ENCODE results near the gene DNAJC7. TPM values are rescaled to one million over a fixed set of nuclear protein-coding genes. Genes with fewer than 3 reads are reported as not detected.

The DNAJC7 gene, protein sequence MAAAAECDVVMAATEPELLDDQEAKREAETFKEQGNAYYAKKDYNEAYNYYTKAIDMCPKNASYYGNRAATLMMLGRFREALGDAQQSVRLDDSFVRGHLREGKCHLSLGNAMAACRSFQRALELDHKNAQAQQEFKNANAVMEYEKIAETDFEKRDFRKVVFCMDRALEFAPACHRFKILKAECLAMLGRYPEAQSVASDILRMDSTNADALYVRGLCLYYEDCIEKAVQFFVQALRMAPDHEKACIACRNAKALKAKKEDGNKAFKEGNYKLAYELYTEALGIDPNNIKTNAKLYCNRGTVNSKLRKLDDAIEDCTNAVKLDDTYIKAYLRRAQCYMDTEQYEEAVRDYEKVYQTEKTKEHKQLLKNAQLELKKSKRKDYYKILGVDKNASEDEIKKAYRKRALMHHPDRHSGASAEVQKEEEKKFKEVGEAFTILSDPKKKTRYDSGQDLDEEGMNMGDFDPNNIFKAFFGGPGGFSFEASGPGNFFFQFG
- 10 to 100 TPM; 43.1 to 51.1 (median 44.4) TPM for total RNA-seq

DNA sequence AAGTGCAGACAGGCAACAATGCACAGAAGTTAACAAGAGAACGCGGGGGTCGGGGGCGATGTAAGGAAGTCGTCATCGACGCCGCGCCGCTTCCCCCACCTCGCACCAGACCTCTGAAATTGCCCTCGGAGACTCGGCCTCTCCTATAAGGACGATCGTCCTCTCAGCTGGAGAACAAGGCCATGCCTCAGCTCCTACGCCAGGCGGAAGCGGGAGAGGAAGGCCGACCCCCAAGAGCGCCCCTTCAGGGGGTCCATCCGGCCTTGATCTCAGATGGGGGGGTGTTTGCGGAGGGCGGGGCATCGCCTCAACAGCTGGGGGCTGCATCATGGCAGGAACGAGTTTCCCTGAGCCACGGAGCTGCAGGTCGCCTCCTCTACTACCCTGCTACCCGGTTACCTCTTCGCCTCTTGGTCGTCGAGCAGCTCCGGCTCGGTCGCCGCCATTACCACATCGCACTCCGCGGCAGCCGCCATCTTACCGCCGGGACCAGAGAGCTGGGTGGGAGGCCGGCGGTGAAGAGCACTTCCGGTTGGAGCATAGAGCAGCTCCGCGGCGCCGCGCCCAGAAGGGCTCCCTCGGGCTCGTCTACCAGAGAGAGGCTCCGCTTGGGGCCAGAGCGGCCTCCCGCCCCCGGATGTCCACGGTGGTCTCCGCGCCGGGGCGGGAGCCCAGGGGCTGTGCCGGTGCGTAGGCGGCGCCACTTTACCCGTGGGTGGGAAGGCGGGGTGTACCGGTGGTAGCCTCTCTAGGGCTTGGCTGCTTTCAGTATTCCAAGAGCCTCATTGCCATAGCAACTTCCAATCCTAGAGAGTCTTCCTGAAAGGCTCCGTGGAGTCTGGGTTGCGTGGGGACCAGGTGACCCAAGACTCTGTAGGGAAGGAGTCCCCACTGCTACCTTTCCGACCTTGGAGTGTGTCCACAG, at the start of gene DNAJC7:
Gene DNAJC7 (minus strand): TSS at position 499 of the 925 bp plus-strand sequence. CDS start 23 bp downstream, at position 476.
- H3K27me3 ChIP-seq = no peaks in the 10 kb centered on the region
- H3K9me3 ChIP-seq = no peaks in the 10 kb centered on the region
- under 1% methylated on average over 61 of the region's 70 CpGs for WGBS
- TF ChIP-seq EP300 (IDR thresholded peaks at IDR 0.05) (no peak), POLR2A (IDR thresholded peaks at IDR 0.05; ENCODE audit: low read depth) (peak; percentile 42), POLR2AphosphoS5 (IDR thresholded peaks at IDR 0.05) (peak; percentile 84 to 86)
- TF ChIP-seq, protein P1, sequence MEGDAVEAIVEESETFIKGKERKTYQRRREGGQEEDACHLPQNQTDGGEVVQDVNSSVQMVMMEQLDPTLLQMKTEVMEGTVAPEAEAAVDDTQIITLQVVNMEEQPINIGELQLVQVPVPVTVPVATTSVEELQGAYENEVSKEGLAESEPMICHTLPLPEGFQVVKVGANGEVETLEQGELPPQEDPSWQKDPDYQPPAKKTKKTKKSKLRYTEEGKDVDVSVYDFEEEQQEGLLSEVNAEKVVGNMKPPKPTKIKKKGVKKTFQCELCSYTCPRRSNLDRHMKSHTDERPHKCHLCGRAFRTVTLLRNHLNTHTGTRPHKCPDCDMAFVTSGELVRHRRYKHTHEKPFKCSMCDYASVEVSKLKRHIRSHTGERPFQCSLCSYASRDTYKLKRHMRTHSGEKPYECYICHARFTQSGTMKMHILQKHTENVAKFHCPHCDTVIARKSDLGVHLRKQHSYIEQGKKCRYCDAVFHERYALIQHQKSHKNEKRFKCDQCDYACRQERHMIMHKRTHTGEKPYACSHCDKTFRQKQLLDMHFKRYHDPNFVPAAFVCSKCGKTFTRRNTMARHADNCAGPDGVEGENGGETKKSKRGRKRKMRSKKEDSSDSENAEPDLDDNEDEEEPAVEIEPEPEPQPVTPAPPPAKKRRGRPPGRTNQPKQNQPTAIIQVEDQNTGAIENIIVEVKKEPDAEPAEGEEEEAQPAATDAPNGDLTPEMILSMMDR (IDR thresholded peaks at IDR 0.05) = peak in 2 of 3 experiments; percentile 23 to 45
- peaks cover 55 to 81% (median 72%) of the 10 kb centered on the region in 4 donors for H3K4me1 ChIP-seq
- H3K36me3 ChIP-seq = peaks cover 2 to 9% (median 3%) of the 10 kb centered on the region in 4 donors
- peak; percentile 96 for DNase-seq (ENCODE audit: extremely low spot score)
- peak within 1 kb of the TSS; percentile 65 to 95 (median 78) for H3K4me3 ChIP-seq
- peak within 1 kb of the TSS; percentile 82 to 92 (median 90) for H3K27ac ChIP-seq (replicated peaks in 1 of 4)
- intact Hi-C loops (cut with DNase I) = no loop called here

DNA sequence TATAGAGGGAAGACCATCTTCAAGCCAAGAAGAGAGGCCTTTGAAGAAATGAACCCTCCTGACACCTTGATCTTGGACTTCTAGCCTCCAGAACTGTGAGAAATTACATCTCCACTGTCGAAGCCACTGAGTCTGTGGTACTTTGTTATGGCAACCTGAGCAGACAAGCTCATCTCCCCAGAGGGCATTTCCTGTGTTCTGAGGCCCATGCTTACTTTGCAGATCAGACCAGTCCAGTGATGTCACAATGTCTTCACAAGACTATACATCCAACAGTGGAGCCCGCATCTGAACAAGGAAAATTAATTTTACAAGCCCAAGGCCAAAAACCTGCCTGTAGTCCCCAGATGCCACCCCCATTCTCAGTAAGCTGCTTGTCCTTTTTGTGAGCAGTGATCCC, 48.0 kb upstream of the DNAJC7 start:
- H3K4me3 ChIP-seq = no peak overlapping the region
- H3K9me3 ChIP-seq = no peaks in the 10 kb centered on the region
- intact Hi-C loops (cut with DNase I) = loop anchor here (5.0 kb wide), 2 partner anchors 37 to 52 kb away; no protein-coding TSS in a partner anchor
- 85% methylated on average over 2 of the region's 2 CpGs for WGBS
- H3K36me3 ChIP-seq = no peaks in the 10 kb centered on the region
- peaks cover 0 to 3% (median 0%) of the 10 kb centered on the region in 4 donors for H3K4me1 ChIP-seq
- DNase-seq (ENCODE audit: extremely low spot score) = no peak
- no peak overlapping the region for H3K27ac ChIP-seq (replicated peaks in 1 of 4)
- peaks cover 0 to 24% (median 0%) of the 10 kb centered on the region in 4 donors for H3K27me3 ChIP-seq
- TF ChIP-seq POLR2AphosphoS5 (IDR thresholded peaks at IDR 0.05) (no peak), POLR2A (IDR thresholded peaks at IDR 0.05; ENCODE audit: low read depth) (no peak), EP300 (IDR thresholded peaks at IDR 0.05) (no peak)
- TF ChIP-seq, protein P1 (IDR thresholded peaks at IDR 0.05) = no peak

DNA sequence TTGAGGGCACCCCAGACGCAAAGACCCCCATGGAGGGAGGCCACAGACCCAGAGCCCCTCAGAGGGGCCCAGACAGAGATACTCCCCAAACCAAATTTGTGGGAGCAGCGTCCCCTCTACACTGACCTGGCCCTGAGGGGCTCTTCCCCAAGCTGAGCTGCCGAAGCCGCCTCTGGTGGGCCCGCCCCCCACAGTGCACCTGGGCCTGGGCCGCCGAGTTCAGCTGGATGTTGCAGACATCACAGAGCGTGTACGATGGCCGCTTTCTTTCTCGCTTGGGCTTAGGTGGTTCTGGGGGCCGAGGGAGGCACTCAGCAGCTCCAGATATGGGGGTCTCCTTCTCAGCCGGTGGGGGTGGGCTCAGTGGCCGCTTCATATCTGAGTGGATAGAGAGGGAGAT, 45.4 kb upstream of the DNAJC7 start:
- Histone ChIP-seq H3K9me3 (no peaks in the 10 kb centered on the region), H3K27ac (replicated peaks in 1 of 4) (no peak overlapping the region), H3K4me1 (peaks cover 0 to 3% (median 0%) of the 10 kb centered on the region in 4 donors), H3K4me3 (no peak overlapping the region), H3K36me3 (no peaks in the 10 kb centered on the region), H3K27me3 (peaks cover 0 to 23% (median 2%) of the 10 kb centered on the region in 4 donors)
- 81% methylated on average over 13 of the region's 14 CpGs for WGBS
- TF ChIP-seq, protein P1 (IDR thresholded peaks at IDR 0.05) = no peak
- no peak for DNase-seq (ENCODE audit: extremely low spot score)
- intact Hi-C loops (cut with DNase I) = no loop called here

DNA sequence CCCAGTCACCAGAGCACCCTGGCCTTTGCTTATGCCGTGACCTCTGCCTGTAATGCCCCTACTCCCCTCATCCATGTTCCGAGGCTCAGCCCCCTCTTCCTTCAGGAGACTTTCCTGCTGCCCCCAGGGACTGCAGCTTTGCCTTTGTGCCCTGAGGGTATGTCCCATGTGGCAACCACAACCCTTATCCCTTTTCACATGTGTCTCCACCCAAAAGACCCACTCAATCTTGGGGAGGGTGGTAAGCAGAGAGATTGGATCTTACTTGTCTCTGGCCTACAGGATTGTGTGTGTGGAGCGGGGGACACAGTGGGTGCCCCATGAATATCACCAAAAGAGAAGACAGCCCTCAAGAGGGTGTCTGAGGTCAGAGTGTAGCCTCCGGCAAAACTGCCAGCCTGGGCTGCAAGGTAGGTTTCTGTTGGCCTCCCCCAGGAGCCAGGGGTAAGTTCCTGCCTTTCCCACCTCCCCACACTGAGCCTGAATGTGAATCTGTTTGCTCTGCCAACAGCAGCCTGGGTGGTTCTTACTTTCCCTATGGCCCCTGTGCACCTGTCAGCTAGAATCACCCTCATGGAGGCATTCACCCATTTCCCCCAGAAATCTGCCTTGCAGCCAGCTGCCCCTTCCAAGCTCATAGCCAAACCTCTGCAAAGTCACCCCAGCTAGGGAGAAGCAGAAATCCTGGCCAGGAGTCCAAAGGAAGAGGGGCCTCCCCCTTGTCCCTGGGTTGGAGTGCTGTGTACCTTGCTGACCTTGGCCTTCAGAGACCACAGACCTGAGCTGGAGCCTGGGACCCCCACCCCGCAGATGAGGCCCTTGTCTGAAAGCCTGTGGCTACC, 44.6 kb upstream of the DNAJC7 start:
- Histone ChIP-seq H3K9me3 (no peaks in the 10 kb centered on the region), H3K27ac (replicated peaks in 1 of 4) (no peak overlapping the region), H3K4me3 (no peak overlapping the region), H3K4me1 (peaks cover 0 to 3% (median 0%) of the 10 kb centered on the region in 4 donors), H3K36me3 (no peaks in the 10 kb centered on the region), H3K27me3 (peaks cover 0 to 21% (median 2%) of the 10 kb centered on the region in 4 donors)
- intact Hi-C loops (cut with DNase I) = no loop called here
- WGBS = 71% methylated on average over 4 of the region's 5 CpGs
- no peak for DNase-seq (ENCODE audit: extremely low spot score)
- TF ChIP-seq POLR2A (IDR thresholded peaks at IDR 0.05; ENCODE audit: low read depth) (no peak), EP300 (IDR thresholded peaks at IDR 0.05) (no peak), POLR2AphosphoS5 (IDR thresholded peaks at IDR 0.05) (no peak)
- TF ChIP-seq, protein P1 (IDR thresholded peaks at IDR 0.05) = no peak

Measured in esophagus muscularis mucosa (tissue), 4 donors.